Measurements from ENCODE around the gene DMXL1.
"Not testable (repeated sequence)": the region's sequence is repeated elsewhere in the genome, so short reads cannot be mapped to it uniquely, and the experiment has no call there.

DMXL1 gene

GRCh38 chr5:119118000-119118399, 47.1 kb downstream of the DMXL1 start:
- TF ChIP-seq CTCF (IDR thresholded peaks at IDR 0.05; ENCODE audit: low read depth, low read length, missing control alignments), result no peak
- no peak overlapping the region for H3K4me3 ChIP-seq (replicated peaks; ENCODE audit: low read depth, low read length)
- no peak for DNase-seq (ENCODE audit: extremely low read depth, low read depth)

GRCh38 chr5:119120893-119121292, 50.0 kb downstream of the DMXL1 start:
- no peak for DNase-seq (ENCODE audit: extremely low read depth, low read depth)
- TF ChIP-seq CTCF (IDR thresholded peaks at IDR 0.05; ENCODE audit: low read depth, low read length, missing control alignments), result no peak
- no peak overlapping the region for H3K4me3 ChIP-seq (replicated peaks; ENCODE audit: low read depth, low read length)

DNA sequence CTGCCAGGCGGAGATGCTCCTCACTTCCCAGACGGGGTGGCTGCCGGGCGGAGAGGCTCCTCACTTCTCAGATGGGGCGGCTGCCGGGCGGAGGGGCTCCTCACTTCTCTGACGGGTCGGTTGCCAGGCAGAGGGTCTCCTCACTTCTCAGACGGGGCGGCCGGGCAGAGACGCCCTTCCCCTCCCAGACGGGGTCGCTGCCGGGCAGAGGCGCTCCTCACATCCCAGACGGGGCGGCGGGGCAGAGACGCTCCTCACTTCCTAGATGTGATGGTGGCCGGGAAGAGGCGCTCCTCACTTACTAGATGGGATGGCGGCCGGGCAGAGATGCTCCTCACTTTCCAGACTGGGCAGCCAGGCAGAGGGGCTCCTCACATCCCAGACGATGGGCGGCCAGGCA, 51.6 kb downstream of the DMXL1 start:
- H3K4me3 ChIP-seq (replicated peaks; ENCODE audit: low read depth, low read length); DNase-seq (ENCODE audit: extremely low read depth, low read depth): not testable (repeated sequence)

DNA sequence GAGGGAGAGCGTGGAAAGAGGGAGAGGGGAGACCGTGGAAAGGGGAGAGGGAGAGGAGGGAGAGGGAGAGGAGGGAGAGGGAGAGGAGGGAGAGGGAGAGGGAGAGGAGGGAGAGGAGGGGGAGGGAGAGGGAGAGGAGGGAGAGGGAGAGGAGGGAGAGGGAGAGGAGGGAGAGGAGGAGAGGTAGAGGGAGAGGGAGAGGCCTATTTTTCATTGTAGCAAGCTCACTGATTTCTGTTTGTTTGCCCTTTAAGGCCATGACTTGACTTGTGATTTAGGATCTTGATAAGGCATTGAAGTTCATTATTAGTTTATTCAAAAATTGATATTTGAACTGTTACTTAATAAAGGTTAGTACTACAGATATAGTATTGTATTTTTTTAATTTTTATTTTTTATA, 52.4 kb downstream of the DMXL1 start:
- no peak overlapping the region for H3K4me3 ChIP-seq (replicated peaks; ENCODE audit: low read depth, low read length)
- no peak for TF ChIP-seq CTCF (IDR thresholded peaks at IDR 0.05; ENCODE audit: low read depth, low read length, missing control alignments)
- DNase-seq (ENCODE audit: extremely low read depth, low read depth), result no peak

DNA sequence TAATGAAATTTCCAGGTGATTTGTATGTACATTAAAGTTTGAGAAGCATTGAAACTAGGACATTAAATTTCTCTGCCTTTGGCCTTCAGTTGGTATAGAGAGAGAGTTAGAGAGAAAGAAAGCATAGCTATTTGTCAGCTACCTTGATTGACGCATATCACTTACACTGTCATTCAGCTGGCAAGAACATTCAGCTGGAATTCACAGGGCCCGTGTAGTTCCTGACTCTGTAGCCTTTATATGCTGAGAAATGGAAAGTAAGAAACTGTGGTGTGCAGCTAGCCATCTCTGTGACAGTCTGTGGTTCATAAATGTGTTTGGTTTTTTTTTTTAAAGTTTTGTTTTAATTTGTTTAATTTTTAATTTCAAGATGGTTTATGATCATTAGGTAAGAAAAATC, 58.9 kb downstream of the DMXL1 start:
- TF ChIP-seq CTCF (IDR thresholded peaks at IDR 0.05; ENCODE audit: low read depth, low read length, missing control alignments), result no peak

GRCh38 chr5:119131530-119132304, 60.8 kb downstream of the DMXL1 start:
- no peak overlapping the region for H3K4me3 ChIP-seq (replicated peaks; ENCODE audit: low read depth, low read length)
- no peak for DNase-seq (ENCODE audit: extremely low read depth, low read depth)
- TF ChIP-seq CTCF (IDR thresholded peaks at IDR 0.05; ENCODE audit: low read depth, low read length, missing control alignments), result no peak

More for the DNA sequence above, 58.9 kb downstream of the DMXL1 start:
- no peak for DNase-seq (ENCODE audit: extremely low read depth, low read depth)
- no peak overlapping the region for H3K4me3 ChIP-seq (replicated peaks; ENCODE audit: low read depth, low read length)

GRCh38 chr5:119135743-119136142, 64.9 kb downstream of the DMXL1 start:
- DNase-seq (ENCODE audit: extremely low read depth, low read depth); H3K4me3 ChIP-seq (replicated peaks; ENCODE audit: low read depth, low read length): not testable (repeated sequence)

DNA sequence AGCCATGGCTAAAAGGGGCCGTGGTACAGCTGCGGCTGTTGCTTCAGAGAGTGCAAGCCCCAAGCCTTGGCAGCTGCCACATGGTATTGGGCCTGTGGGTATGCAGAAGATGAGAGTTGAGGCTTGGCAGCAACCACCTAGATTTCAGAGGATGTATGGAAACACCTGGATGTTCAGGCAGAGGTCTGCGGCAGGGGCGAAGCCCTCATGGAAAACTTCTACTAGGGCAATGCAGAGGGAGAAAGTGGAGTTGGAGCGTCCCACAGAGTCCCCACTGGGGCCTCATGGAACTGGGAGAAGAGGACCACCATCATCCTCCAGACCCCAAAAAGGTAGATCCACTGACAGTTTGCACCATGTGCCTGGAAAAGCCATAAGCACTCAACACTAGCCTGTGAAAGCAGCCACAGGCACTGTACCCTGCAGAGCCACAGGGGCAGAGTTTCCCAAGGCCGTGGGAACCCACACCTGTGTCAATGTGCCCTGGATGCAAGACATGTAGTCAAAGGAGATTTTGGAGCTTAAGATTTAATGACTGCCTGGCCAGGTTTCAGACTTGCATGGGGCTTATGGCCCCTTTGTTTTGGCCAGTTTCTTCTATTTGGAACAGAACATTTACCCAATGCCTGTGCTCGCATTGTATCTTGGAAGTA, 65.9 kb downstream of the DMXL1 start:
- H3K4me3 ChIP-seq (replicated peaks; ENCODE audit: low read depth, low read length), result no peak overlapping the region
- TF ChIP-seq CTCF (IDR thresholded peaks at IDR 0.05; ENCODE audit: low read depth, low read length, missing control alignments), result no peak
- DNase-seq (ENCODE audit: extremely low read depth, low read depth), result no peak
